NCI-H69 (cell line): ENCODE results near the gene PCIF1.
"Not testable (repeated sequence)": the region's sequence is repeated elsewhere in the genome, so short reads cannot be mapped to it uniquely, and the experiment has no call there.

Experiments used
- DNase-seq: peaks from one replicate; lab custom pipeline; 2025; lab: John Stamatoyannopoulos, UW

Gene PCIF1

DNA sequence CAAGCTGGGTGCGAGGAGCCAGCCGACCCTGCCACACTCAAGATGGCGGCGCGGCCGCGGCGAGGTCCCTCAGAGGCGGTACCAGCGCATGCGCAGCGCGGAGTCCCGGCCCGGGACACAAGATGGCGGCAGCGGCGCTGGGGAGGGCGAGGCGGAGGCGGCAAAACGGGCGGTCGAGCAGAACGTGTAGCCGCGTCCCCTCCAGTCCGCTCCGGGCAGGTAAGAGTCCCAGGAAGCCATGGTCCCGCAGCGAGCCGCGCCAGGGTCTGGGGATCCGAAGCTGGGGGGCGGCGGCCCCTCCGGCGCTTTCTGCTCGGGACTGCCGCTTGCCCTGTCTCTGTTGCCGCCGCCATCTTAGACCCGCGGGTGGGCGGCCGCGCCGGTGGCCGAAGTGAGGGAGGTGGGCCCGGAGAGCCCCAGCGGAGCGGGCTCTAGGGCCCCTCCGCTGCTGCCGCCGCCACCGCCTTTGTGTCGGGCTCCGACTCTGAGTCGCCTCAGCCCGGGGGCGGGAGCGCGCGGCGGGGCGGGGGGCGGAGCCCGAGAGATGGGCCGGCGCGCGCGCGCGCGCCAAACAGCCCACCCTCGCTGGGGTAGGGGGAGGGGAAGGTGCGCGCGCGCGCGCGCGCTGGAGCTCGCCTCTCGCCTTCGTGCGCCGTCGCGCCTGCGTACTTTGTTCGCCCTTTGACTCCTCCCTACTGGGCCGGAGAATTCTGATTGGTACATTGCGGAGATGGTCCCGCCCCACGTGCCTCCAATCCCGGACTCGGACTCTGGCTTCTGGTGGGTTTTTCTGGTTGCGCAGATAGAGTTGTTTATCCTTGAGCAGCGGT lies at the start of gene PCIF1:
Gene PCIF1, plus strand, starts transcription at position 98 of the 830 bp plus-strand sequence. CDS start 4,317 bp downstream, outside the sequence.
- DNase-seq, result peak; percentile 95

GRCh38 chr20:45886590-45887345 lies 47.7 kb upstream of the PCIF1 start:
- no peak for DNase-seq

- no peak for DNase-seq
Measured at GRCh38 chr20:45887346-45887715, 47.2 kb upstream of the PCIF1 start, which contains the start of gene SPATA25. Gene SPATA25, minus strand, starts transcription at chr20:45887622. Its CDS starts 32 bp downstream, at chr20:45887590.

DNA sequence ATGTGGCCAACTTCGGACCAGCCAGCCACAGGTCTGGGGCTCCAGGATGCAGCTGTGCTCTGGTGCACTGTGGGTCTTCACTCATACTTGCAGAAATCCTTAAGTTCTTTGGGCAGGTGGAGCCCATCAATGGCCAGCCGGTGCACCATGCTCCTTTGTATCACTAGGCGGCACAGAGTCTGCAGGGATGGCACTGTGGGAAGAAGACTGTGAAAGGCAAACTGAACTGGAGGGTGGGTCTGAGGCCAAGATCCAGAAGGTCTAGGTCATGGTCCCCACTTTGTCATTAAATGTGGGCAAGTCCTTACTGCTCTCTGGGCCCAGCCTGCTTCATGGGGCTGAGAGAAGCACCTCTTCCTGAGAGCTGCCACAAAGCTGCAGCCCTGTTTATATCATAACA lies 45.8 kb upstream of the PCIF1 start:
- DNase-seq, result no peak

DNA sequence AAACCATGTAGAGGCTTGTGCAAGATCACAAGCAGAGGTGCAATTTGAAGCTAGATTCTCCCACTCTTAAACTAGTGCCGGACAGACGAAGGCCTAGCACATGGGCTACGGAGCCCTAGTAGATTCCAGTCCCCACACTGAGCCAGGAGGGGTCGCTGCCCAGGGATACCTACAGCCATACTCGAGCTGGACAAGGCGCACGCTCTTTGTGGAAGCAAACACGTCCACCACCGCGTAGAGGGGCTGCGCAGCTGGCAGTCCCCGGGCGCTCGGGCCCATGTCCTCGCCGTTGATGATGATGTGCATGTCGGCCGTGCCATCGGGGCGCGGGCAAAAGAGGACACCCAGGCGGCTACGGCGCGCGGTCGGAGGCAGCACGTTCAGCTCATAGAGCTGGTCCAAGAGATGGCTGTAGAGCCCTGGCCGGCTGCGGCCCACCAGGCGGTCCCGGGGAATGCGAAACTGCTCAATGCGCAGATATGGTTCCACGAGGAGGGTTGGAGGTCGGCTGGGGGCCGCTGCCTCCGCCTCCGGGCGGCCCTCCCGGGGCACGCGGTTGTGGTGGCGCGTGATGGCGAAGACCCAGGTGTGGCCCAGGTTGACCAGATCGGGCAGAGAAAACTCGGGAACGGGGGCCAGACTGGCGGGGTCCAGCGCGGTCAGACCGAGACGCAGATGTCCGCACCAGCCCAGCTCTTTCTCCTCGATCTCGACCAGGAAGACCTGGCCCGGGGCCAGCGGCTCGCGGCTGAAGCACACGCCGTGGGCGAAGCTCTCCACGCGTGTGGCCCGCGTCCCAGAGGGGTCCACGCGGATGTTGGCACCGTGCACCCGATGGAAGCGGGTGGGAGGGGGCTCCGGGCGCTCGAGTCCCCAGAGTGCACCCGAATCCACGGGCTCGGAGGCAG lies 44.2 kb upstream of the PCIF1 start:
- peak; percentile 73 for DNase-seq

GRCh38 chr20:45890985-45891983 lies 43.2 kb upstream of the PCIF1 start, which contains the start of the genes CTSA and NEURL2:
Gene CTSA, plus strand, starts transcription at chr20:45891335. Its CDS starts 234 bp downstream, at chr20:45891569.
Gene NEURL2, minus strand, starts transcription at chr20:45891208. Its CDS starts 217 bp downstream, at chr20:45890991.
- peak; percentile 88 for DNase-seq

GRCh38 chr20:45892049-45892825 lies 42.2 kb upstream of the PCIF1 start:
- peak; percentile 5 for DNase-seq

DNA sequence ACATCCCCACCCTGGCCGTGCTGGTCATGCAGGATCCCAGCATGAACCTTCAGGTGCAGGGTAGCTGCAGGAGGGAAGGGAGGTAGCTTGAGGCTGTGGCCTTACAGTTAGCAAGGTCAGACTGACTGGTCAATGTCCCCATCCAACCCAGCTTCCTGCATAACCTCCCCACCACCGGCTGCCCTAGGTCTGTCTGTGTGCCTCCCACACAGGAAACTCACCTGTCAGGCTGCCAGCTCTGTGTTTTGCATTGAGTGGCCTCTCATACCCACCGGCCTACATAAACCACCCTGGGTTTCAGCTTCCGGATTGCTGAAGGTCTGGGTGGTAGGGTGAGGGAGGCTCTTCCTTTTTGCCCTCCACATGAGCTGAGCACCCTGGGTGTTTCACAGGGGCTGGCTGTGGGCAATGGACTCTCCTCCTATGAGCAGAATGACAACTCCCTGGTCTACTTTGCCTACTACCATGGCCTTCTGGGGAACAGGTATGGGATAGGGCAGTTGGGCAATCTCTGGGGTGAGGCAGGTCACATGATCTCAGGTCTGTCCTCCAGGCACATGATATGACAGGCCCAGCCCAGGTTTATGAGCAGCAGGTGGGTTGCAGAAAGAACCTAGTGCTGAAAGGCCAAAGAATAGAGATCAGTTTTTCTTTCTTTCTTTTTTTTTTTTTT lies 41.5 kb upstream of the PCIF1 start:
- DNase-seq, result no peak

- DNase-seq, result no peak
Measured at GRCh38 chr20:45893831-45894230, 40.7 kb upstream of the PCIF1 start.

DNA sequence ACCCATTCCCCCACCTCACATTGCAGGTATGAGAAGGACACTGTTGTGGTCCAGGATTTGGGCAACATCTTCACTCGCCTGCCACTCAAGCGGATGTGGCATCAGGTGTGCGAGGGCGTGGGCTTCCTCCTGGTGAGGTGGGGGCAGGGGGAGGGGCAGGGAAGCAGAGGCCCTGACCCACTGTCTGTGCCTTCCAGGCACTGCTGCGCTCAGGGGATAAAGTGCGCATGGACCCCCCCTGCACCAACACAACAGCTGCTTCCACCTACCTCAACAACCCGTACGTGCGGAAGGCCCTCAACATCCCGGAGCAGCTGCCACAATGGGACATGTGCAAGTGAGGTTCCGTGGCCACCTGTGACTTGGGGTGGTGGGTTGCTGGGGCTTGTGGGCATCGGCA lies 39.7 kb upstream of the PCIF1 start:
- DNase-seq, result no peak

- no peak for DNase-seq
Measured at GRCh38 chr20:45896641-45897161, 37.8 kb upstream of the PCIF1 start.

GRCh38 chr20:45897289-45897688 lies 37.2 kb upstream of the PCIF1 start:
- no peak for DNase-seq

GRCh38 chr20:45897692-45898091 lies 36.8 kb upstream of the PCIF1 start:
- no peak for DNase-seq

GRCh38 chr20:45898285-45898684 lies 36.2 kb upstream of the PCIF1 start:
- no peak for DNase-seq

DNA sequence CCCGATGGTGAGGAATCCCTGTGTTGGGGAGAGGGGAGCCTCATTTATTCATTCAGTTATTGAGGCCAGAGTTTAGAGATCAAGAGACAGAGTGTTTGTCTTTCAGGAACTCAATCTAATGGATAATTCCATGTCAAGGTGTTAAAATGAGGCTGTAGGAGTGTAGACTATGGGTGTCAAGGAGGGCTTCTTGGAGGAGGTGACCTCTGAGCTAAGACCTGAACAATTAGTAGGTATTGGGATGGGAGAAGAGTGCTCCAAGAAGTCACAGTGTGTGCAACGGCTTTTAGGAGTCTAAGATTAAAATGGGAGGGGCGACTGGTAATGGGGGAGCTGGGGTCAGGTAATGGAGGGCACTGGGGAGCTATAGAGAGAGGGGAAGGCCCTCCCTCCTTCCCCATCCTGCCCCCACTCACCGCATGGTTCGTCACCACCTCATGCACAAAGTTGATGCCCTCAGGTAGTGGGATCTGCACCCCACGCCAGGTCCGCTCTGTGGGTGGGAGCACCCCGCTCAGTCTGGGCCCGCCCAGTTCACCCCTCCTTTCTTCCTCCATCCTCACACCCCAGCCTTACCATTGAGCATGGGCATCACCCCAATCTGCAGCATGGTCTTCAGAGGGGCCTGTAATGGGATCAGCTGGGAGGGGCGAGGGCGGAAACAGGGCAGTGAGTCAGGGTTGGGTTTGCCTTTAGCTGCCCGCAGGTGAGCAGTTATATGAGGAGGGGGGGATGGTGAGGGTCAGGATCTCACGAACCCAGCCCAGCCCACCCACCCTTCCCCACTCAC lies 35.2 kb upstream of the PCIF1 start:
- no peak for DNase-seq

DNA sequence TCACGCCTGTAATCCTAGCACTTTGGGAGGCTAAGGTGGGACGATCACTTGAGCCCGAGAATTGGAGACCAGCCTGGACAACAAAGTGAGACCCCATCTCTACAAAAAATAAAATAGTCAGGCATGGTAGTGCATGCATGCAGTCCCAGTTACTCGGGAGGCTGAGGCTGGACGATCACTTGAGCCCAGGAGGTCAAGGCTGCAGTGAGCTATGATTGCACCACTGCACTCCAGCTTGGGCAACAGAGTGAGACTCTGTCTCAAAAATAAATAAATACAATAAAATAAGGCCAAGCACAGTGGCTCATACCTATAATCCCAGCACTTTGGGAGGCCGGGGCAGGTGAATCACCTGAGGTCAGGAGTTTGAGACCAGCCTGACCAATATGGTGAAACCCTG lies 33.2 kb upstream of the PCIF1 start:
- not testable (repeated sequence) for DNase-seq

DNA sequence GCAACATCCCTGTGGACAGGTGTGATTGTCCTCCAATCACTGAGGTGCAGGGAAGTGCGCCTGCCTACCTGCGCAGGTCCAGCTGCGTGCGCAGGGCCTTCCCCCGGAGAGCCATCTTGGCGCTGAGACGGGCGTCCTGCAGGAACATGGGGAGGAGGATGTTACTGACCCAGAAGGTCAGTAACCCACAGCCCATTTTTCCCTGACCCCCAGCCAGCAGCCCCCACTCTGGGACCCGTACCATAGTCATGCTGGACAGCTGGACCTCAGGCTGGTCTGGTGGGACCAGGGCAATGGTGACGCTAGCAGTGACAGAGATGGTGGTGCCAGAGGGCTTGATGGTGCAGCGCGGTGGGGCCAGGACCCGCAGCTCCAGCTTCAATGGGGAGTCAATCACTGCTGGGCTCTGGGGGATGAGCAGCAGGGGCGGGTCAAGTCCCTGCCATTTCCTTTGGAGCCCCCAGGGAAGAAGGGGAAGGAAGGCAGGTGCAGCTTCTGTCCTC lies 32.2 kb upstream of the PCIF1 start:
- DNase-seq, result no peak
